Measurements from ENCODE around the gene SORBS2. TPM values are rescaled to one million over a fixed set of nuclear protein-coding genes. Genes with fewer than 3 reads are reported as not detected.

The SORBS2 gene
- total and polyA plus RNA-seq, 2 donors (not counting 1 experiment from before 2014, with no cell fraction given) = 0.25 to 0.89 TPM

GRCh38 chr4:185847352-185848097, 35.5 kb upstream of the SORBS2 start:
- Mint-ChIP-seq H3K4me3 (no peak overlapping the region), H3K9me3 (ENCODE audit: insufficient read depth) (peaks cover 10% of the 10 kb centered on the region), H3K4me1 (no peaks in the 10 kb centered on the region), H3K27ac (no peak overlapping the region), H3K27me3 (no peaks in the 10 kb centered on the region)
- Histone ChIP-seq H3K4me1 (ENCODE audit: control insufficient read depth in 2 of 2, insufficient read depth in 2 of 2, low read length in 2 of 2) (no peaks in the 10 kb centered on the region), H2AFZ (ENCODE audit: insufficient read depth, low read depth, low read length, poor library complexity, severe bottlenecking) (no peak overlapping the region), H3K27me3 (replicated peaks in 1 of 4; ENCODE audit: control extremely low read depth in 1 of 4, control insufficient read depth in 3 of 4, insufficient read depth in 4 of 4, low read length in 3 of 4) (peaks cover 0 to 2% (median 0%) of the 10 kb centered on the region in 4 experiments), H3K79me2 (ENCODE audit: control insufficient read depth, insufficient read depth, low read length) (no peaks in the 10 kb centered on the region), H3K36me3 (replicated peaks in 1 of 2; ENCODE audit: control extremely low read depth in 1 of 2, control insufficient read depth in 1 of 2, extremely low read depth in 1 of 2, insufficient read depth in 2 of 2, low read length in 1 of 2) (no peaks in the 10 kb centered on the region), H3K4me2 (replicated peaks; ENCODE audit: low read depth, low read length, poor library complexity, severe bottlenecking) (no peak overlapping the region), H3K9me3 (ENCODE audit: control extremely low read depth in 1 of 3, control insufficient read depth in 2 of 3, insufficient read depth in 1 of 3, low read length in 2 of 3) (peaks cover 0 to 2% (median 0%) of the 10 kb centered on the region in 3 donors), H3K4me3 (ENCODE audit: control extremely low read depth in 1 of 5, extremely low read depth in 1 of 5, insufficient read depth in 1 of 5, low read depth in 2 of 5, low read length in 4 of 5) (no peak overlapping the region), H4K20me1 (ENCODE audit: control insufficient read depth, insufficient read depth, low read length, poor library complexity, severe bottlenecking) (no peaks in the 10 kb centered on the region), H3K9ac (ENCODE audit: low read length) (no peak overlapping the region), H3K27ac (ENCODE audit: low read length in 2 of 2) (no peak overlapping the region)
- no peak for ATAC-seq (ENCODE audit: low read depth)
- intact Hi-C loops (cut with micrococcal nuclease) = no loop called here
- POLR2A ChIA-PET = no interaction called here
- 77% methylated on average over 10 of the region's 13 CpGs for WGBS (ENCODE audit: insufficient coverage)
- CTCF ChIA-PET = no interaction called here
- no peak for DNase-seq
- TF ChIP-seq EZH2 (IDR thresholded peaks at IDR 0.05; ENCODE audit: borderline replicate concordance, insufficient read depth, low read depth, low read length, poor library complexity, severe bottlenecking) = no peak
- TF ChIP-seq CTCF (IDR thresholded peaks at IDR 0.05) = no peak

GRCh38 chr4:185846505-185847150, 34.6 kb upstream of the SORBS2 start:
- ChIA-PET POLR2A (no interaction called here), CTCF (no interaction called here)
- no peaks in the 10 kb centered on the region for H3K79me2 ChIP-seq (ENCODE audit: control insufficient read depth, insufficient read depth, low read length)
- no peaks in the 10 kb centered on the region for H3K4me1 Mint-ChIP-seq
- H3K9me3 ChIP-seq (ENCODE audit: control extremely low read depth in 1 of 3, control insufficient read depth in 2 of 3, insufficient read depth in 1 of 3, low read length in 2 of 3) = peaks cover 0 to 3% (median 0%) of the 10 kb centered on the region in 3 donors
- intact Hi-C loops (cut with micrococcal nuclease) = no loop called here
- no peak for DNase-seq
- no peak overlapping the region for H3K4me3 Mint-ChIP-seq
- WGBS (ENCODE audit: insufficient coverage) = no CpG with 5 or more reads among the region's 5 CpGs
- no peak overlapping the region for H3K4me2 ChIP-seq (replicated peaks; ENCODE audit: low read depth, low read length, poor library complexity, severe bottlenecking)
- H3K27ac Mint-ChIP-seq = no peak overlapping the region
- no peaks in the 10 kb centered on the region for H3K27me3 Mint-ChIP-seq
- H3K4me3 ChIP-seq (ENCODE audit: control extremely low read depth in 1 of 5, extremely low read depth in 1 of 5, insufficient read depth in 1 of 5, low read depth in 2 of 5, low read length in 4 of 5) = no peak overlapping the region
- TF ChIP-seq CTCF (IDR thresholded peaks at IDR 0.05) = no peak
- no peak for TF ChIP-seq EZH2 (IDR thresholded peaks at IDR 0.05; ENCODE audit: borderline replicate concordance, insufficient read depth, low read depth, low read length, poor library complexity, severe bottlenecking)
- no peak overlapping the region for H2AFZ ChIP-seq (ENCODE audit: insufficient read depth, low read depth, low read length, poor library complexity, severe bottlenecking)
- no peak for ATAC-seq (ENCODE audit: low read depth)
- H3K27me3 ChIP-seq (replicated peaks in 1 of 4; ENCODE audit: control extremely low read depth in 1 of 4, control insufficient read depth in 3 of 4, insufficient read depth in 4 of 4, low read length in 3 of 4) = peaks cover 0 to 2% (median 0%) of the 10 kb centered on the region in 4 experiments
- H4K20me1 ChIP-seq (ENCODE audit: control insufficient read depth, insufficient read depth, low read length, poor library complexity, severe bottlenecking) = no peaks in the 10 kb centered on the region
- no peaks in the 10 kb centered on the region for H3K4me1 ChIP-seq (ENCODE audit: control insufficient read depth in 2 of 2, insufficient read depth in 2 of 2, low read length in 2 of 2)
- H3K27ac ChIP-seq (ENCODE audit: low read length in 2 of 2) = no peak overlapping the region
- no peak overlapping the region for H3K9ac ChIP-seq (ENCODE audit: low read length)
- peaks cover 10% of the 10 kb centered on the region for H3K9me3 Mint-ChIP-seq (ENCODE audit: insufficient read depth)
- H3K36me3 ChIP-seq (replicated peaks in 1 of 2; ENCODE audit: control extremely low read depth in 1 of 2, control insufficient read depth in 1 of 2, extremely low read depth in 1 of 2, insufficient read depth in 2 of 2, low read length in 1 of 2) = no peaks in the 10 kb centered on the region
